ENCODE measurements around the gene SLC22A31.
"Not testable (repeated sequence)": the region's sequence is repeated elsewhere in the genome, so short reads cannot be mapped to it uniquely, and the experiment has no call there.

Gene SLC22A31

GRCh38 chr16:89200124-89200849, at the start of gene SLC22A31:
TSS of gene SLC22A31 (minus strand) at chr16:89200537. CDS start at chr16:89200501, 36 bp downstream.
- DNase-seq, result no peak

GRCh38 chr16:89248196-89248982, 48.1 kb upstream of the SLC22A31 start:
- no peak for DNase-seq

GRCh38 chr16:89247734-89248075, 47.4 kb upstream of the SLC22A31 start:
- not testable (repeated sequence) for DNase-seq

- peak; percentile 77 for DNase-seq
Measured at GRCh38 chr16:89246903-89247733, 46.8 kb upstream of the SLC22A31 start.

- no peak for DNase-seq
Measured at GRCh38 chr16:89246383-89246902, 46.1 kb upstream of the SLC22A31 start.

GRCh38 chr16:89244754-89245153, 44.4 kb upstream of the SLC22A31 start:
- DNase-seq, result no peak

GRCh38 chr16:89244264-89244663, 43.9 kb upstream of the SLC22A31 start:
- not testable (repeated sequence) for DNase-seq

GRCh38 chr16:89243664-89244063, 43.3 kb upstream of the SLC22A31 start:
- no peak for DNase-seq

- no peak for DNase-seq
Measured at GRCh38 chr16:89242795-89243200, 42.5 kb upstream of the SLC22A31 start.

GRCh38 chr16:89241187-89242007, 41.1 kb upstream of the SLC22A31 start:
- peak; percentile 66 for DNase-seq

GRCh38 chr16:89237733-89238132, 37.4 kb upstream of the SLC22A31 start:
- DNase-seq, result no peak

- DNase-seq, result no peak
Measured at GRCh38 chr16:89233678-89234490, 33.5 kb upstream of the SLC22A31 start.

- DNase-seq, result no peak
Measured at GRCh38 chr16:89232107-89232506, 31.8 kb upstream of the SLC22A31 start.

GRCh38 chr16:89230255-89230654, 29.9 kb upstream of the SLC22A31 start:
- no peak for DNase-seq

- no peak for DNase-seq
Measured at GRCh38 chr16:89224665-89225064, 24.3 kb upstream of the SLC22A31 start.

GRCh38 chr16:89222931-89223330, 22.6 kb upstream of the SLC22A31 start:
- no peak for DNase-seq

GRCh38 chr16:89221604-89222003, 21.3 kb upstream of the SLC22A31 start:
- no peak for DNase-seq

GRCh38 chr16:89219365-89219764, 19.0 kb upstream of the SLC22A31 start:
- no peak for DNase-seq

GRCh38 chr16:89217388-89218191, 17.3 kb upstream of the SLC22A31 start, which contains the start of gene ZNF778:
TSS of gene ZNF778 (plus strand) at chr16:89217703. CDS start at chr16:89221128, 3,425 bp downstream.
- DNase-seq, result peak; percentile 64

- no peak for DNase-seq
Measured at GRCh38 chr16:89217138-89217387, 16.7 kb upstream of the SLC22A31 start.

Measured in NCI-H1092 (cell line).